ENCODE results near the gene BCL11A. TPM values are rescaled to one million over a fixed set of nuclear protein-coding genes. Genes with fewer than 3 reads are reported as not detected.

BCL11A gene
- total RNA-seq, 1 experiment from 2014 or later: 91.4 TPM

- H3K4me1 Mint-ChIP-seq: peaks cover 90 to 95% of the 10 kb centered on the region in 2 experiments
- H2BK120ac ChIP-seq (ENCODE audit: low read depth, low read length, poor library complexity, severe bottlenecking): no peak overlapping the region
- peaks cover 23% of the 10 kb centered on the region; the same call in 1 of the 2 replicates for H3K79me2 ChIP-seq (ENCODE audit: insufficient read depth, low read length)
- no peak overlapping the region for H2AFZ ChIP-seq (ENCODE audit: low read length)
- H2BK15ac ChIP-seq (ENCODE audit: low read depth, low read length): no peak overlapping the region
- no peak overlapping the region for H3K23ac ChIP-seq (ENCODE audit: insufficient read length, low read depth, low read length)
- no peaks in the 10 kb centered on the region for H3K9me3 ChIP-seq (ENCODE audit: control insufficient read depth, low read depth, low read length)
- peak overlapping the region in 2 of 3 experiments; percentile 23 to 80; a peak in 6 of 7 replicates for H3K27ac Mint-ChIP-seq
- WGBS (ENCODE audit: extremely low coverage, insufficient read length, low lambda C conversion rate): no CpG with 5 or more reads among the region's 8 CpGs
- H3K27me3 Mint-ChIP-seq (ENCODE audit: low read depth): no peaks in the 10 kb centered on the region
- no peak overlapping the region for H3K4me3 Mint-ChIP-seq
- no peak overlapping the region for H3T11ph ChIP-seq (ENCODE audit: low read length)
- no peak overlapping the region for H2BK20ac ChIP-seq (ENCODE audit: low read depth, low read length, poor library complexity, severe bottlenecking)
- H2BK12ac ChIP-seq (ENCODE audit: insufficient read length, low read depth, low read length): no peak overlapping the region
- no peaks in the 10 kb centered on the region for H3K27me3 ChIP-seq (ENCODE audit: insufficient read depth, low read length)
- H3K18ac ChIP-seq (ENCODE audit: insufficient read length, low read depth, low read length): no peak overlapping the region
- H4K91ac ChIP-seq (ENCODE audit: insufficient read length, low read depth, low read length): no peak overlapping the region
- H4K5ac ChIP-seq (ENCODE audit: insufficient read length, low read depth, low read length): no peak overlapping the region
- H3K36me3 Mint-ChIP-seq (ENCODE audit: insufficient read depth in 1 of 3, low read depth in 3 of 3): peaks cover 4 to 18% (median 14%) of the 10 kb centered on the region in 3 experiments; a peak in 6 of 7 replicates
- peak overlapping the region; percentile 20 for H3K27ac ChIP-seq (ENCODE audit: insufficient read length, low read depth, low read length)
- DNase-seq: no peak
- TF ChIP-seq, protein P1, sequence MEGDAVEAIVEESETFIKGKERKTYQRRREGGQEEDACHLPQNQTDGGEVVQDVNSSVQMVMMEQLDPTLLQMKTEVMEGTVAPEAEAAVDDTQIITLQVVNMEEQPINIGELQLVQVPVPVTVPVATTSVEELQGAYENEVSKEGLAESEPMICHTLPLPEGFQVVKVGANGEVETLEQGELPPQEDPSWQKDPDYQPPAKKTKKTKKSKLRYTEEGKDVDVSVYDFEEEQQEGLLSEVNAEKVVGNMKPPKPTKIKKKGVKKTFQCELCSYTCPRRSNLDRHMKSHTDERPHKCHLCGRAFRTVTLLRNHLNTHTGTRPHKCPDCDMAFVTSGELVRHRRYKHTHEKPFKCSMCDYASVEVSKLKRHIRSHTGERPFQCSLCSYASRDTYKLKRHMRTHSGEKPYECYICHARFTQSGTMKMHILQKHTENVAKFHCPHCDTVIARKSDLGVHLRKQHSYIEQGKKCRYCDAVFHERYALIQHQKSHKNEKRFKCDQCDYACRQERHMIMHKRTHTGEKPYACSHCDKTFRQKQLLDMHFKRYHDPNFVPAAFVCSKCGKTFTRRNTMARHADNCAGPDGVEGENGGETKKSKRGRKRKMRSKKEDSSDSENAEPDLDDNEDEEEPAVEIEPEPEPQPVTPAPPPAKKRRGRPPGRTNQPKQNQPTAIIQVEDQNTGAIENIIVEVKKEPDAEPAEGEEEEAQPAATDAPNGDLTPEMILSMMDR (conservative IDR thresholded peaks at IDR 0.05): no peak
- H3K14ac ChIP-seq (ENCODE audit: insufficient read depth, low read length): no peak overlapping the region; the same call in 1 of the 2 replicates
- H3K9ac ChIP-seq (ENCODE audit: extremely low read depth, insufficient read length, low read length): no peak overlapping the region
- H3K4me1 ChIP-seq (ENCODE audit: insufficient read depth, low read length): peaks cover 32% of the 10 kb centered on the region
- no peak overlapping the region for H3K4ac ChIP-seq (ENCODE audit: low read depth, low read length)
- peaks cover 14% of the 10 kb centered on the region for H3K79me1 ChIP-seq (ENCODE audit: insufficient read depth, low read depth, low read length, poor library complexity, severe bottlenecking)
- H4K20me1 ChIP-seq (ENCODE audit: control insufficient read depth, insufficient read depth, insufficient read length): no peaks in the 10 kb centered on the region
- H3K23me2 ChIP-seq (ENCODE audit: insufficient read length, low read depth, low read length, poor library complexity, severe bottlenecking): peaks cover 4% of the 10 kb centered on the region
- H3K4me2 ChIP-seq (ENCODE audit: insufficient read depth, insufficient read length, low read length): no peak overlapping the region
- no peaks in the 10 kb centered on the region for H3K9me3 Mint-ChIP-seq
- no peak overlapping the region for H2AK5ac ChIP-seq (ENCODE audit: insufficient read length, low read length)
- no peak overlapping the region for H4K8ac ChIP-seq (replicated peaks; ENCODE audit: insufficient read length, low read depth, low read length)
- no peak overlapping the region for H2BK5ac ChIP-seq (ENCODE audit: insufficient read length, low read length)
- H3K56ac ChIP-seq (ENCODE audit: insufficient read length, low read depth, low read length): no peak overlapping the region
Observed at GRCh38 chr2:60508339-60508917, 45.0 kb downstream of the BCL11A start.
